HFFc6 (cell line): ENCODE results near the gene SLC48A1. TPM values are rescaled to one million over a fixed set of nuclear protein-coding genes. Genes with fewer than 3 reads are reported as not detected.
A peak's percentile ranks its signal among the peaks of the same experiment; 100 is the strongest.

Experiments
- DNase-seq: peaks from one replicate; pipeline ENCODE4 v3.0.0-alpha.2; 2018
- H3K27ac Mint-ChIP-seq: 2 replicates; pipeline ENCODE4 v1.8.0; 2020; ENCODE audit warnings: mild to moderate bottlenecking, mixed read lengths
- H3K27me3 Mint-ChIP-seq: 2 replicates; pipeline ENCODE4 v1.8.0; 2021; ENCODE audit warnings: mild to moderate bottlenecking, moderate library complexity, mixed read lengths; ENCODE audit not compliant: insufficient read depth
- H3K36me3 Mint-ChIP-seq: 2 replicates; pipeline ENCODE4 v1.8.0; 2021; ENCODE audit warnings: low read depth, mixed read lengths
- H3K4me1 Mint-ChIP-seq: 2 replicates; pipeline ENCODE4 v1.8.0; 2020; ENCODE audit warnings: low read depth, mixed read lengths
- H3K4me3 Mint-ChIP-seq: 2 replicates; pipeline ENCODE4 v1.8.0; 2020; ENCODE audit warnings: mild to moderate bottlenecking, moderate library complexity, mixed read lengths
- H3K9me3 Mint-ChIP-seq: 2 replicates; pipeline ENCODE4 v1.8.0; 2020; ENCODE audit warnings: mild to moderate bottlenecking, mixed read lengths
- CTCF ChIP-seq: fragments of 200-600 bp; sonication (generic); IDR thresholded peaks from 2 replicates; pipeline ENCODE4 v1.5.0; 2021; ENCODE audit warnings: antibody characterized with exemption, mild to moderate bottlenecking
- total RNA-seq, 6 experiments: library from RNA; stranded (reverse); fragmentation: NEBNext Ultra II Directional; extraction: Animal tissue kit (Norgen Biotek cat#: 25700); gene quantifications; 2 replicates in 1 of 6; 3 replicates in 5 of 6; pipeline ENCODE4 v1.2.3, GENCODE V29; 2021

Gene SLC48A1
- total RNA-seq, 6 experiments from 2014 or later = 18.8 to 24.5 (median 21.0) TPM

- Mint-ChIP-seq H3K4me3 (peak overlapping the region; percentile 68), H3K9me3 (no peaks in the 10 kb centered on the region), H3K36me3 (no peaks in the 10 kb centered on the region), H3K27me3 (no peaks in the 10 kb centered on the region; the same call in 1 of the 2 replicates), H3K4me1 (peaks cover 53% of the 10 kb centered on the region), H3K27ac (peak overlapping the region; percentile 86)
- DNase-seq = peak; percentile 68
- no peak for TF ChIP-seq CTCF
Observed at GRCh38 chr12:47828976-47829482, 56.0 kb downstream of the SLC48A1 start.

- H3K27me3 Mint-ChIP-seq = no peaks in the 10 kb centered on the region; the same call in 1 of the 2 replicates
- peak overlapping the region; percentile 86 for H3K27ac Mint-ChIP-seq
- no peak overlapping the region for H3K4me3 Mint-ChIP-seq
- H3K9me3 Mint-ChIP-seq = no peaks in the 10 kb centered on the region
- H3K36me3 Mint-ChIP-seq = no peaks in the 10 kb centered on the region
- no peak for TF ChIP-seq CTCF
- H3K4me1 Mint-ChIP-seq = peaks cover 48% of the 10 kb centered on the region
- no peak for DNase-seq
Observed at GRCh38 chr12:47829584-47829983, 56.5 kb downstream of the SLC48A1 start.

Other genes with a start within 250 kb of the SLC48A1 start
- 10 to 100 TPM; 26.3 to 43.4 (median 39.0) TPM for gene RPAP3, start 67.2 kb upstream of the SLC48A1 start, total RNA-seq
- under 1 TPM in 1 of 6 experiments, not detected in 5; 0.11 TPM for gene ENDOU, start 47.7 kb upstream of the SLC48A1 start, total RNA-seq
- 1 to 10 TPM; 2.0 to 4.1 (median 3.1) TPM for gene RAPGEF3, start 14.4 kb upstream of the SLC48A1 start, total RNA-seq
- gene HDAC7, start 46.7 kb downstream of the SLC48A1 start, total RNA-seq = 100 to 1,000 TPM; 104 to 120 (median 108) TPM
- gene VDR, start 131.8 kb downstream of the SLC48A1 start, total RNA-seq = 10 to 100 TPM in 3 of 6 experiments, 1 to 10 TPM in 3; 8.4 to 14.8 (median 10.1) TPM
- gene TMEM106C, start 190.4 kb downstream of the SLC48A1 start, total RNA-seq = 100 to 1,000 TPM in 5 of 6 experiments, 10 to 100 TPM in 1; 87.8 to 123 (median 107) TPM
- gene COL2A1, start 231.2 kb downstream of the SLC48A1 start, total RNA-seq = not detected